Gastroesophageal sphincter (tissue), 4 donors: ENCODE results near the gene KCND3. TPM values are rescaled to one million over a fixed set of nuclear protein-coding genes. Genes with fewer than 3 reads are reported as not detected.

Source experiments
- ATAC-seq: fragments of 150-250 bp; one replicate; pipeline ENCODE4 v1.9.1; 2016; ENCODE audit warnings: mild to moderate bottlenecking, moderate library complexity
- H3K27ac ChIP-seq, 4 donors: fragments of 200-600 bp; sonication (generic) in 3 of 4; 1 replicate in 3 of 4; 2 replicates in 1 of 4; pipeline ENCODE4 v1.5.1; 2016 to 2019
- H3K27me3 ChIP-seq: fragments of 200-600 bp; sonication (generic); one replicate; pipeline ENCODE4 v1.5.1; 2019
- H3K36me3 ChIP-seq, 2 donors: fragments of 200-600 bp; sonication (generic); one replicate each; pipeline ENCODE4 v1.5.1; 2019; ENCODE audit warnings: control low read depth in 1 of 2
- H3K4me1 ChIP-seq, 3 donors: fragments of 200-600 bp; sonication (generic); 1 replicate in 2 of 3; 2 replicates in 1 of 3; pipeline ENCODE4 v1.5.1; 2016 to 2019; ENCODE audit warnings: control low read depth in 2 of 3
- H3K4me3 ChIP-seq, 2 donors: fragments of 200-600 bp; sonication (generic); one replicate each; pipeline ENCODE4 v1.5.1; 2019; ENCODE audit warnings: mild to moderate bottlenecking in 1 of 2, moderate library complexity in 1 of 2
- H3K9me3 ChIP-seq, 3 donors: fragments of 200-600 bp; sonication (generic); one replicate each; pipeline ENCODE4 v1.5.1; 2017 to 2019; ENCODE audit warnings: control low read depth in 2 of 3
- CTCF ChIP-seq, 4 experiments: fragments of 200-600 bp in 2 of 4; fragments of 450-650 bp in 2 of 4; sonication (generic) in 1 of 4; IDR thresholded peaks; one replicate each; pipeline ENCODE4 v1.5.1; 2017 to 2019; ENCODE audit warnings: antibody characterized with exemption in 4 of 4, mild to moderate bottlenecking in 2 of 4, moderate library complexity in 2 of 4
- EP300 ChIP-seq: sonication (generic); formaldehyde crosslinking; IDR thresholded peaks from one replicate; pipeline ENCODE4 v1.6.1; 2017; ENCODE audit warnings: antibody characterized with exemption, mild to moderate bottlenecking
- POLR2A ChIP-seq, 2 donors: fragments of 450-650 bp; IDR thresholded peaks; one replicate each; pipeline ENCODE4 v1.6.1; 2017; ENCODE audit warnings: antibody characterized with exemption in 2 of 2, mild to moderate bottlenecking in 2 of 2, moderate library complexity in 1 of 2
- POLR2AphosphoS5 ChIP-seq: sonication (generic); formaldehyde crosslinking; IDR thresholded peaks from one replicate; pipeline ENCODE4 v1.6.1; 2017; ENCODE audit warnings: antibody characterized with exemption
- WGBS, 2 donors: methylation state at CpG; one replicate each; pipeline ENCODE4 v1.1.5; 2018; ENCODE audit warnings: low coverage in 1 of 2; 5-methylcytosine and 5-hydroxymethylcytosine counted together
- total RNA-seq, 4 donors: library from RNA; depleted of rRNA; stranded (reverse); fragments of >200 nt; gene quantifications; one replicate each; pipeline ENCODE4 v1.1.0, GENCODE V29; 2016

Gene KCND3
- total RNA-seq, 4 donors from 2014 or later: 36.2 to 58.7 (median 57.4) TPM

- H3K36me3 ChIP-seq: peaks cover 0 to 45% of the 10 kb centered on the region in 2 donors
- no peaks in the 10 kb centered on the region for H3K9me3 ChIP-seq
- no peak for TF ChIP-seq CTCF (IDR thresholded peaks at IDR 0.05)
- no peak for TF ChIP-seq POLR2AphosphoS5
- TF ChIP-seq POLR2A (IDR thresholded peaks at IDR 0.05): no peak
- no peak for TF ChIP-seq EP300
- no peaks in the 10 kb centered on the region for H3K27me3 ChIP-seq
- no peak for ATAC-seq
- H3K27ac ChIP-seq: no peak overlapping the region
- 80 to 89% methylated on average over 4 to 9 of the region's 9 CpGs for WGBS, 2 donors
- H3K4me1 ChIP-seq: peaks cover 0 to 34% (median 0%) of the 10 kb centered on the region in 3 donors
- no peak overlapping the region for H3K4me3 ChIP-seq
Observed at GRCh38 chr1:111977378-111977777, 12.1 kb downstream of the KCND3 start.

GRCh38 chr1:111976842-111977241 is 12.6 kb downstream of the KCND3 start:
- H3K4me3 ChIP-seq: no peak overlapping the region
- TF ChIP-seq POLR2AphosphoS5 (no peak), CTCF (IDR thresholded peaks at IDR 0.05) (no peak), POLR2A (IDR thresholded peaks at IDR 0.05) (no peak), EP300 (no peak)
- ATAC-seq: no peak
- H3K27me3 ChIP-seq: no peaks in the 10 kb centered on the region
- no peak overlapping the region for H3K27ac ChIP-seq
- H3K36me3 ChIP-seq: peaks cover 0 to 39% of the 10 kb centered on the region in 2 donors
- H3K4me1 ChIP-seq: peaks cover 0 to 34% (median 0%) of the 10 kb centered on the region in 3 donors
- WGBS, 2 donors: 68 to 73% methylated on average over 2 to 3 of the region's 3 CpGs
- no peaks in the 10 kb centered on the region for H3K9me3 ChIP-seq

- TF ChIP-seq EP300 (no peak), CTCF (IDR thresholded peaks at IDR 0.05) (no peak), POLR2AphosphoS5 (no peak), POLR2A (IDR thresholded peaks at IDR 0.05) (no peak)
- WGBS, 2 donors: 58 to 78% methylated on average over 5 of the region's 5 CpGs
- no peak for ATAC-seq
Observed at GRCh38 chr1:111976332-111976731, 13.1 kb downstream of the KCND3 start.

GRCh38 chr1:111973150-111973790 is 16.2 kb downstream of the KCND3 start:
- no peak for ATAC-seq
- H3K4me3 ChIP-seq: no peak overlapping the region
- WGBS, 2 donors: 52 to 77% methylated on average over 3 of the region's 3 CpGs
- no peak overlapping the region for H3K27ac ChIP-seq
- H3K27me3 ChIP-seq: no peaks in the 10 kb centered on the region
- no peak for TF ChIP-seq POLR2AphosphoS5
- no peak for TF ChIP-seq CTCF (IDR thresholded peaks at IDR 0.05)
- H3K9me3 ChIP-seq: no peaks in the 10 kb centered on the region
- H3K36me3 ChIP-seq: peaks cover 0 to 31% of the 10 kb centered on the region in 2 donors
- H3K4me1 ChIP-seq: peaks cover 0 to 36% (median 0%) of the 10 kb centered on the region in 3 donors

More at GRCh38 chr1:111976332-111976731, 13.1 kb downstream of the KCND3 start:
- Histone ChIP-seq H3K27me3 (no peaks in the 10 kb centered on the region), H3K4me3 (no peak overlapping the region), H3K36me3 (peaks cover 0 to 34% of the 10 kb centered on the region in 2 donors), H3K9me3 (no peaks in the 10 kb centered on the region), H3K27ac (no peak overlapping the region), H3K4me1 (peaks cover 0 to 34% (median 0%) of the 10 kb centered on the region in 3 donors)

- 17 to 60% methylated on average over 1 of the region's 1 CpG for WGBS, 2 donors
- no peak for ATAC-seq
- TF ChIP-seq POLR2AphosphoS5 (no peak), CTCF (IDR thresholded peaks at IDR 0.05) (no peak), POLR2A (IDR thresholded peaks at IDR 0.05) (no peak), EP300 (no peak)
- Histone ChIP-seq H3K27me3 (no peaks in the 10 kb centered on the region), H3K4me1 (peaks cover 0 to 49% (median 0%) of the 10 kb centered on the region in 3 donors), H3K27ac (no peak overlapping the region), H3K9me3 (no peaks in the 10 kb centered on the region), H3K4me3 (no peak overlapping the region), H3K36me3 (peaks cover 0 to 21% of the 10 kb centered on the region in 2 donors)
Observed at GRCh38 chr1:111971396-111971795, 18.1 kb downstream of the KCND3 start.
